Right lobe of liver (tissue), 6 donors: Measurements from ENCODE around the gene CDYL. TPM values are rescaled to one million over a fixed set of nuclear protein-coding genes. Genes with fewer than 3 reads are reported as not detected.
A peak's percentile ranks its signal among the peaks of the same experiment; 100 is the strongest.
"Not testable (repeated sequence)": the region's sequence is repeated elsewhere in the genome, so short reads cannot be mapped to it uniquely, and the experiment has no call there.

Source experiments
- ATAC-seq, 4 donors: fragments of 200-7000 bp; cut with Tn5 transposase; one replicate each; pipeline ENCODE4 v1.9.1; 2020; ENCODE audit warnings: mild to moderate bottlenecking in 4 of 4, moderate library complexity in 4 of 4
- DNase-seq, 3 donors: peaks; one replicate each; pipeline ENCODE4 v3.0.0-alpha.2; 2020
- H3K27ac ChIP-seq, 3 donors: fragments of 200-600 bp; one replicate each; pipeline ENCODE4 v1.8.0; 2022
- H3K27me3 ChIP-seq, 2 donors: fragments of 200-600 bp; one replicate each; pipeline ENCODE4 v1.8.0; 2022
- H3K36me3 ChIP-seq, 4 donors: fragments of 200-600 bp; sonication (generic) in 1 of 4; one replicate each; pipeline versions ENCODE4 v1.5.1 to v1.8.0; 2017 to 2022; ENCODE audit warnings: control low read depth in 1 of 4
- H3K4me1 ChIP-seq, 4 donors: fragments of 200-600 bp; sonication (generic) in 1 of 4; one replicate each; pipeline versions ENCODE4 v1.5.1 to v1.8.0; 2017 to 2022; ENCODE audit warnings: control low read depth in 1 of 4
- H3K4me3 ChIP-seq, 3 donors: fragments of 200-600 bp; one replicate each; pipeline ENCODE4 v1.8.0; 2022
- H3K9me3 ChIP-seq, 4 donors: fragments of 200-600 bp; sonication (generic) in 1 of 4; one replicate each; pipeline versions ENCODE4 v1.5.1 to v1.8.0; 2017 to 2022; ENCODE audit warnings: control low read depth in 1 of 4
- POLR2A ChIP-seq: fragments of 450-650 bp; IDR thresholded peaks from one replicate; pipeline ENCODE4 v1.6.1; 2017; ENCODE audit warnings: antibody characterized with exemption, mild to moderate bottlenecking
- WGBS: methylation state at CpG from one replicate; pipeline ENCODE4 v1.1.6; 2018; ENCODE audit warnings: low coverage, low lambda C conversion rate; ENCODE audit not compliant: insufficient coverage; ENCODE audit errors: missing lambda C conversion rate; 5-methylcytosine and 5-hydroxymethylcytosine counted together
- intact Hi-C, 2 donors: fragments of 100-400 bp; cut with DNase I; formaldehyde crosslinking; loops; one replicate each; pipeline versions ENCODE4 v1.11.2 to v1.14.1; 2022
- total RNA-seq, 6 experiments: library from RNA; depleted of rRNA in 2 of 6; stranded (reverse); fragments of >200 nt in 2 of 6; fragmentation: NEBNext Ultra II Directional in 3 of 6; extraction: Animal tissue kit (Norgen Biotek cat#: 25700) in 3 of 6; gene quantifications; one replicate each; pipeline versions ENCODE4 v1.1.0 to v1.2.4, GENCODE V29; 2016 to 2023
- TF ChIP-seq, protein P1 (sequence below), 4 donors: fragments of 200-600 bp in 3 of 4; fragments of 450-650 bp in 1 of 4; IDR thresholded peaks; one replicate each; pipeline versions ENCODE4 v1.5.1 to v1.8.0; 2016 to 2022; ENCODE audit warnings: antibody characterized with exemption in 4 of 4, mild to moderate bottlenecking in 2 of 4
- donor health status: DM: no; HTN: yes; CAD: no.
- donor health status: DM: no; HTN: no; CAD: no.
- donor health status: DM: no; HTN: no; CAD: no.
- donor health status: DM: no; HTN: yes; CAD: no.
- donor health status: DM: no; HTN: yes; CAD: no.

Gene CDYL
- total RNA-seq, 6 experiments from 2014 or later, result 5.0 to 16.1 (median 13.1) TPM

DNA sequence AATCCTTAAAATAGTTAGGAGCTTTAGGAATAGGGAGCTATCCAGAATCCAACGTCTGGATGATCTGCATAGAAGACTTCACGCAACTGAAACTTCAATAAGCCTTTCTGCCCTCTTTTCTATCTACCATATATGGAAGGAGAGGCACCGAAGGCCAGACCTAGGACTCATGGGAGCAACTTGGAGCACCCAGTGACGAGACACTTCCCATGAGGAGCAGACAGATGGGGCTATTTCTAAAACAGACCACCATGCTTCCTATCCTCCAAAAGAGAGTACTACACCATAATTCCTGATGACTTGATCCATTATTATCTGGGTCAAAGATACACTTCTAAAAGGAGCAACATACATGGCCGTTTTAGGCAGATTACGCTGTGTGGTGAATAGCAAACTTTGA, 221.7 kb downstream of the CDYL start:
- ATAC-seq, result no peak
- 71% methylated on average over 4 of the region's 6 CpGs for WGBS
- Histone ChIP-seq H3K4me3 (no peak overlapping the region), H3K27ac (no peak overlapping the region), H3K27me3 (no peaks in the 10 kb centered on the region), H3K4me1 (no peaks in the 10 kb centered on the region), H3K36me3 (peaks cover 0 to 30% (median 4%) of the 10 kb centered on the region in 4 donors), H3K9me3 (no peaks in the 10 kb centered on the region)
- intact Hi-C loops, result no loop called here
- no peak for TF ChIP-seq POLR2A
- TF ChIP-seq, protein P1, sequence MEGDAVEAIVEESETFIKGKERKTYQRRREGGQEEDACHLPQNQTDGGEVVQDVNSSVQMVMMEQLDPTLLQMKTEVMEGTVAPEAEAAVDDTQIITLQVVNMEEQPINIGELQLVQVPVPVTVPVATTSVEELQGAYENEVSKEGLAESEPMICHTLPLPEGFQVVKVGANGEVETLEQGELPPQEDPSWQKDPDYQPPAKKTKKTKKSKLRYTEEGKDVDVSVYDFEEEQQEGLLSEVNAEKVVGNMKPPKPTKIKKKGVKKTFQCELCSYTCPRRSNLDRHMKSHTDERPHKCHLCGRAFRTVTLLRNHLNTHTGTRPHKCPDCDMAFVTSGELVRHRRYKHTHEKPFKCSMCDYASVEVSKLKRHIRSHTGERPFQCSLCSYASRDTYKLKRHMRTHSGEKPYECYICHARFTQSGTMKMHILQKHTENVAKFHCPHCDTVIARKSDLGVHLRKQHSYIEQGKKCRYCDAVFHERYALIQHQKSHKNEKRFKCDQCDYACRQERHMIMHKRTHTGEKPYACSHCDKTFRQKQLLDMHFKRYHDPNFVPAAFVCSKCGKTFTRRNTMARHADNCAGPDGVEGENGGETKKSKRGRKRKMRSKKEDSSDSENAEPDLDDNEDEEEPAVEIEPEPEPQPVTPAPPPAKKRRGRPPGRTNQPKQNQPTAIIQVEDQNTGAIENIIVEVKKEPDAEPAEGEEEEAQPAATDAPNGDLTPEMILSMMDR (IDR thresholded peaks at IDR 0.05), result no peak
- no peak for DNase-seq

- TF ChIP-seq POLR2A, result no peak
- TF ChIP-seq, protein P1 (IDR thresholded peaks at IDR 0.05), result no peak
- no peak for ATAC-seq
- Histone ChIP-seq H3K9me3 (no peaks in the 10 kb centered on the region), H3K27me3 (no peaks in the 10 kb centered on the region), H3K4me3 (no peak overlapping the region), H3K27ac (no peak overlapping the region), H3K4me1 (no peaks in the 10 kb centered on the region), H3K36me3 (peaks cover 0 to 30% (median 4%) of the 10 kb centered on the region in 4 donors)
- WGBS, result 98% methylated on average over 2 of the region's 2 CpGs
- intact Hi-C loops, result no loop called here
- no peak for DNase-seq
Measured at GRCh38 chr6:4999586-4999985, 223.4 kb downstream of the CDYL start.

DNA sequence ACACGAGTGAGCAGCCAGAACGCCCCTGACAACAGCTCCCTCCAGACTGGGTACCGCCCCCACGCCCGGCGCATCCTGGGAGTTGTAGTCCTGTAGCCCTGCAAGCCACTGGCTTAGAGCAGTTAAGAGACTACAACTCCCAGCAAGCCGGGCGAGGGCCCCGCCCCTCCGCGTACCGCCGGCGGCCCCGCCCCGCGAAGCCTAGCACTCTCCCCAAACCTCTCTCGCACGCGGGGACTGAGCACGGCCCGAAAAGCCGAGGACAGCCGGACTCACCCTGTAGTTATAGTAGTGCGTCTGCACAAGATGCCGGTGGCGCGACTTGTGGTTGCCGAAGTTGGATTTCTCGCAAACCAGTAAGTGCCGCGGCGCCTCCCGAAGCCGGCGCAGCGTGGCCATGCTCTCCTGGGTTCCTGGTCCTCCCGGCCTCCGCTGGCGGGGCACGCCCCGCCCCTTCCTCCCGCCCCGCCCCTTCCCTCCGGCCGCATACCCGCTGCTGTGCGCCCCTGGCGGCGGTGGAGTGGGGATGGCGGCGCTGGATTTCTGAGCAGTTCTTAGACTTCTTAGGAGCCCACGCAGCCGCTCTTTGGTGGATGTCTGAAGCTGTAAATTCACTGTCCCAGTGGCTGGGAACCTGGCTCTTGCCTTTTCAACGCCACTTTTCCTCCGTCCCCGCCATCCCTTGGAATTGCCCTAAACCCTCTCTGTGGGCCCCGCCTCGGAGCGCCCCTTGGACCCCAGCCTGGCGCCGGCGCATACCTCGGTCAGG, 227.6 kb downstream of the CDYL start, which contains the start of gene RPP40:
Gene RPP40 (minus strand): TSS at position 434 of the 769 bp plus-strand sequence. CDS start 35 bp downstream, at position 399.
- peak; percentile 97 to 98 (median 97) for DNase-seq
- TF ChIP-seq POLR2A, result peak; percentile 32
- TF ChIP-seq, protein P1 (IDR thresholded peaks at IDR 0.05), result peak; percentile 81 to 88 (median 84)
- WGBS, result 0% methylated on average over 12 of the region's 64 CpGs
- peak within 1 kb of the TSS; percentile 79 to 93 (median 92) for H3K4me3 ChIP-seq
- H3K36me3 ChIP-seq, result peaks cover 0 to 9% (median under 1%) of the 10 kb centered on the region in 4 donors
- H3K9me3 ChIP-seq, result no peaks in the 10 kb centered on the region
- ATAC-seq, result peak; percentile 98 to 99 (median 98)
- no peaks in the 10 kb centered on the region for H3K4me1 ChIP-seq
- intact Hi-C loops, result no loop called here
- peak within 1 kb of the TSS; percentile 58 to 79 (median 72) for H3K27ac ChIP-seq
- no peaks in the 10 kb centered on the region for H3K27me3 ChIP-seq

- intact Hi-C loops, result no loop called here
- Histone ChIP-seq H3K27me3 (no peaks in the 10 kb centered on the region), H3K36me3 (peaks cover 0 to 9% (median under 1%) of the 10 kb centered on the region in 4 donors), H3K4me3 (peak overlapping the region; percentile 79 to 93 (median 92)), H3K27ac (peak overlapping the region; percentile 58 to 79 (median 72)), H3K9me3 (no peaks in the 10 kb centered on the region), H3K4me1 (no peaks in the 10 kb centered on the region)
- 55% methylated on average over 12 of the region's 12 CpGs for WGBS
- ATAC-seq (no peak), DNase-seq (no peak)
- TF ChIP-seq POLR2A, result no peak
- TF ChIP-seq, protein P1 (IDR thresholded peaks at IDR 0.05), result no peak
Measured at GRCh38 chr6:5004373-5005037, 228.3 kb downstream of the CDYL start.

DNA sequence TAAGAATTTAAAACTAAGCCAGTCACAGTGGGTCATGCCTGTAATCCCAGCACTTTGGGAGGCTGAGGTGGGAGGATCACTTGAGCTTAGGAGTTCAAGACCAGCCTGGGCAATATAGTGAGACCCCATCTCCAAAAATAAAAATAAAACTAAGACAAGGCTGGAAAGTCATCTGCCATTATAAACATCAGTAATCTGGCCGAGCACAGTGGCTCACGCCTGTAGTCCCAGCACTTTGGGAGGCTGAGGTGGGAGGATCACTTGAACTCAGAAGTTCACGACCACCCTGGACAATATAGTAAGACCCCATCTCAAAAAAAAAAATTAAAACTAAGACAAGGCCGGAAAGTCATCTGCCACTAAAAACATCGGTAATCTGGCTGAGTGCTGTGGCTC, 228.8 kb downstream of the CDYL start:
- H3K27ac ChIP-seq, ATAC-seq, H3K4me1 ChIP-seq, intact Hi-C loops, H3K4me3 ChIP-seq, DNase-seq, H3K9me3 ChIP-seq, H3K27me3 ChIP-seq, H3K36me3 ChIP-seq: not testable (repeated sequence)
- WGBS, result 89% methylated on average over 5 of the region's 5 CpGs
